K562 (cell line): ENCODE measurements around the gene CAMK1D. TPM values are rescaled to one million over a fixed set of nuclear protein-coding genes. Genes with fewer than 3 reads are reported as not detected.

Source experiments
- ATAC-seq: fragments of 200-7000 bp; cut with Tn5 transposase; 3 replicates; pipeline ENCODE4 v1.9.1; 2020; ENCODE audit warnings: moderate library complexity
- BruUV-seq: library from RNA; stranded (reverse); fragments of 400-500 nt; replicated peaks from 2 replicates; lab custom pipeline; 2021; lab: Mats Ljungman, UMichigan
- CTCF ChIA-PET: fragments of 300-600 bp; formaldehyde crosslinking; extraction: SDS; loops from one replicate; lab custom pipeline; 2021; ENCODE audit warnings: low intra/inter-chr PET ratio; lab: Yijun Ruan, JAX
- POLR2A ChIA-PET: fragments of 300-600, 350-650 bp; sonication (Branson Sonifier 250); formaldehyde crosslinking; extraction: SDS; loops from one replicate; lab custom pipeline; 2021; ENCODE audit warnings: antibody characterized with exemption, inconsistent platforms; lab: Yijun Ruan, JAX
- DNase-seq, 4 experiments: peaks; one replicate each; pipeline versions ENCODE4 v3.0.0 to v3.0.0-alpha.2; 2011 to 2018; ENCODE audit warnings: low spot score in 3 of 4, mixed read lengths in 3 of 4; ENCODE audit errors: extremely low read depth in 1 of 4
- FAIRE-seq: peaks from 2 replicates; lab custom pipeline; 2011; peaks lifted over from hg19 to GRCh38; lab: Jason Lieb, UNC
- H2AFZ ChIP-seq: 2 replicates; pipeline ENCODE4 v1.6.0; 2011; ENCODE audit warnings: low read depth, low read length, control low read depth, inconsistent platforms
- H3K27ac ChIP-seq: fragments of 200-600 bp; 3 replicates; pipeline ENCODE4 v1.8.0; 2011; ENCODE audit warnings: low read depth, mild to moderate bottlenecking, control low read depth, inconsistent platforms, low read length, moderate library complexity, mixed read lengths; ENCODE audit errors: extremely low read depth
- H3K27me3 ChIP-seq, 2 experiments: fragments of 300-600 bp in 1 of 2; 2 replicates in 1 of 2; 3 replicates in 1 of 2; pipeline versions ENCODE4 v1.6.0 to v1.8.0; 2011; ENCODE audit warnings: inconsistent platforms in 2 of 2, low read length in 2 of 2, mild to moderate bottlenecking in 1 of 2, mixed read lengths in 1 of 2, moderate library complexity in 1 of 2; ENCODE audit not compliant: control insufficient read depth in 2 of 2, insufficient read depth in 2 of 2
- H3K36me3 ChIP-seq: fragments of 300-600 bp; 3 replicates; pipeline ENCODE4 v1.8.0; 2011; ENCODE audit warnings: mild to moderate bottlenecking, low read length, inconsistent platforms; ENCODE audit not compliant: control insufficient read depth, insufficient read depth
- H3K4me1 ChIP-seq, 2 experiments: fragments of 200-600 bp in 1 of 2; replicated peaks in 1 of 2; 2 replicates in 1 of 2; 3 replicates in 1 of 2; pipeline versions ENCODE4 v1.5.1 to v1.8.0; 2011; ENCODE audit warnings: inconsistent platforms in 2 of 2, low read length in 2 of 2, mild to moderate bottlenecking in 1 of 2, mixed read lengths in 1 of 2, moderate library complexity in 1 of 2; ENCODE audit not compliant: control insufficient read depth in 2 of 2, insufficient read depth in 2 of 2
- H3K4me2 ChIP-seq: 2 replicates; pipeline ENCODE4 v1.6.1; 2011; ENCODE audit warnings: low read length, control low read depth, inconsistent platforms, mixed read lengths; ENCODE audit not compliant: insufficient read depth
- H3K4me3 ChIP-seq: fragments of 200-600 bp; sonication (generic), shearing (Covaris generic); 2 replicates; pipeline ENCODE4 v1.5.1; 2016; ENCODE audit warnings: control low read depth, inconsistent platforms
- H3K79me2 ChIP-seq: fragments of 200-600 bp; 3 replicates; pipeline ENCODE4 v1.8.0; 2011; ENCODE audit warnings: low read length, inconsistent platforms; ENCODE audit not compliant: control insufficient read depth, insufficient read depth
- H3K9ac ChIP-seq, 2 experiments: 2 replicates each; pipeline versions ENCODE4 v1.6.0 to v1.6.1; 2011; ENCODE audit warnings: low read depth in 2 of 2, low read length in 2 of 2, control low read depth in 1 of 2, inconsistent platforms in 1 of 2, mild to moderate bottlenecking in 1 of 2, mixed read lengths in 1 of 2; ENCODE audit not compliant: insufficient read depth in 1 of 2
- H3K9me1 ChIP-seq: one replicate; pipeline ENCODE4 v1.6.0; 2011; ENCODE audit warnings: inconsistent platforms, mild to moderate bottlenecking, low read length, moderate library complexity; ENCODE audit not compliant: control insufficient read depth, insufficient read depth
- H3K9me3 ChIP-seq: replicated peaks from 2 replicates; pipeline ENCODE4 v1.5.1; 2011; ENCODE audit warnings: low read depth, low read length, inconsistent platforms; ENCODE audit not compliant: control insufficient read depth, insufficient read depth
- H4K20me1 ChIP-seq: replicated peaks from 2 replicates; pipeline ENCODE4 v1.6.1; 2011; ENCODE audit warnings: low read length, inconsistent platforms, mixed read lengths; ENCODE audit not compliant: control insufficient read depth, insufficient read depth
- DIDO1 ChIP-seq: fragments of 450-650 bp; IDR thresholded peaks from 2 replicates; pipeline ENCODE4 v1.6.1; 2016; ENCODE audit warnings: low read depth, missing biosample characterization, missing genetic modification characterization
- HDAC2 ChIP-seq: fragments of 450-650 bp; IDR thresholded peaks from 2 replicates; pipeline ENCODE4 v1.6.1; 2016; ENCODE audit warnings: mild to moderate bottlenecking
- HOXB6 ChIP-seq: fragments of 250-450 bp; sonication (Bioruptor Pico); IDR thresholded peaks from 2 replicates; pipeline ENCODE4 v1.5.1; 2022; ENCODE audit warnings: mild to moderate bottlenecking, borderline replicate concordance
- NCOA6 ChIP-seq: fragments of 450-650 bp; IDR thresholded peaks from 2 replicates; pipeline ENCODE4 v1.6.1; 2017; ENCODE audit warnings: mild to moderate bottlenecking
- RAD51 ChIP-seq: fragments of 450-650 bp; IDR thresholded peaks from 2 replicates; pipeline ENCODE4 v1.7.1; 2016; ENCODE audit warnings: low read depth, mild to moderate bottlenecking, borderline replicate concordance
- RBFOX2 ChIP-seq: fragments of 200-400 bp; formaldehyde crosslinking; IDR thresholded peaks from 2 replicates; pipeline ENCODE4 v1.6.1; 2017; ENCODE audit warnings: low read depth, mild to moderate bottlenecking, low read length, moderate library complexity
- SIX5 ChIP-seq, 2 experiments: IDR thresholded peaks; 2 replicates each; pipeline ENCODE4 v1.6.1; 2011; ENCODE audit warnings: low read length in 2 of 2, borderline replicate concordance in 1 of 2, low read depth in 1 of 2, mild to moderate bottlenecking in 1 of 2, moderate library complexity in 1 of 2; ENCODE audit not compliant: insufficient read depth in 1 of 2
- TCF7 ChIP-seq: sonication (generic); IDR thresholded peaks from 2 replicates; pipeline ENCODE4 v1.6.1; 2016; ENCODE audit warnings: antibody characterized with exemption, borderline replicate concordance
- ZFP36 ChIP-seq: fragments of 150-350 bp; IDR thresholded peaks from 2 replicates; pipeline ENCODE4 v1.6.1; 2018; ENCODE audit warnings: low read length, low read depth; ENCODE audit not compliant: partially characterized antibody
- WGBS: fragments of 100-300 bp; shearing (Covaris generic); methylation state at CpG from one replicate; pipeline ENCODE4 v1.1.6; 2016; ENCODE audit warnings: low coverage, mixed read lengths; ENCODE audit not compliant: insufficient coverage; ENCODE audit errors: missing lambda C conversion rate; 5-methylcytosine and 5-hydroxymethylcytosine counted together
- in situ Hi-C: fragments of 300-500 bp; cut with MboI; formaldehyde crosslinking; loops from 4 replicates; pipeline ENCODE4 v1.15.0; 2018; ENCODE audit warnings: inconsistent platforms, mixed read lengths
- intact Hi-C: fragments of 100-400 bp; cut with micrococcal nuclease; formaldehyde crosslinking; loops from 2 replicates; pipeline ENCODE4 v1.14.2; 2022
- polyA plus RNA-seq, 8 experiments: library from polyadenylated mRNA; depleted of rRNA in 4 of 8; stranded (reverse) in 5 of 8; unstranded in 3 of 8; fragments of >200 nt; fragmentation: Nextera tagmentation in 2 of 8; fragmentation: Illumina TruSeq in 1 of 8; extraction: Ambion mirVana in 2 of 8; extraction: Trizol in 1 of 8; gene quantifications; 2 replicates each; pipeline versions ENCODE4 v1.2.1 to v1.2.3, GENCODE V29; 2011 to 2014; ENCODE audit warnings: inconsistent platforms in 1 of 8, missing spikeins in 1 of 8
- total RNA-seq, 7 experiments: library from RNA; depleted of rRNA in 6 of 7; stranded (reverse); fragments of >200 nt in 6 of 7; fragmentation: Illumina TruSeq in 2 of 7; extraction: Trizol in 2 of 7; gene quantifications; 2 replicates each; pipeline versions ENCODE4 v1.2.1 to v1.2.3, GENCODE V29; 2011 to 2021; ENCODE audit warnings: low replicate concordance in 1 of 7
- TF ChIP-seq, protein P1 (sequence below): sonication (generic); formaldehyde crosslinking; IDR thresholded peaks from 2 replicates; pipeline ENCODE4 v1.8.0; 2023; ENCODE audit warnings: mild to moderate bottlenecking, missing genetic modification reagents
- TF ChIP-seq, protein P2 (sequence below): fragments of 450-650 bp; IDR thresholded peaks from 2 replicates; pipeline ENCODE4 v1.6.1; 2017; ENCODE audit warnings: antibody characterized with exemption
- TF ChIP-seq, protein P3 (sequence below): fragments of 450-650 bp; formaldehyde crosslinking; IDR thresholded peaks from 2 replicates; pipeline ENCODE4 v1.4.0; 2020; ENCODE audit warnings: mild to moderate bottlenecking, moderate library complexity
- TF ChIP-seq, protein P4 (sequence below), 2 experiments: IDR thresholded peaks; 2 replicates each; pipeline ENCODE4 v1.6.1; 2011; ENCODE audit warnings: borderline replicate concordance in 1 of 2, control low read depth in 1 of 2, low read depth in 1 of 2, low read length in 1 of 2, mild to moderate bottlenecking in 1 of 2, mixed read lengths in 1 of 2, moderate library complexity in 1 of 2; ENCODE audit not compliant: insufficient read depth in 1 of 2, insufficient read length in 1 of 2, poor library complexity in 1 of 2, severe bottlenecking in 1 of 2; ENCODE audit errors: extremely low read depth in 1 of 2

Gene CAMK1D
- total and polyA plus RNA-seq, 9 of the 15 experiments (the other 6 are each of a cell fraction or from before 2014, with no cell fraction given) = 0.12 to 0.24 (median 0.20) TPM; not detected in 5

DNA sequence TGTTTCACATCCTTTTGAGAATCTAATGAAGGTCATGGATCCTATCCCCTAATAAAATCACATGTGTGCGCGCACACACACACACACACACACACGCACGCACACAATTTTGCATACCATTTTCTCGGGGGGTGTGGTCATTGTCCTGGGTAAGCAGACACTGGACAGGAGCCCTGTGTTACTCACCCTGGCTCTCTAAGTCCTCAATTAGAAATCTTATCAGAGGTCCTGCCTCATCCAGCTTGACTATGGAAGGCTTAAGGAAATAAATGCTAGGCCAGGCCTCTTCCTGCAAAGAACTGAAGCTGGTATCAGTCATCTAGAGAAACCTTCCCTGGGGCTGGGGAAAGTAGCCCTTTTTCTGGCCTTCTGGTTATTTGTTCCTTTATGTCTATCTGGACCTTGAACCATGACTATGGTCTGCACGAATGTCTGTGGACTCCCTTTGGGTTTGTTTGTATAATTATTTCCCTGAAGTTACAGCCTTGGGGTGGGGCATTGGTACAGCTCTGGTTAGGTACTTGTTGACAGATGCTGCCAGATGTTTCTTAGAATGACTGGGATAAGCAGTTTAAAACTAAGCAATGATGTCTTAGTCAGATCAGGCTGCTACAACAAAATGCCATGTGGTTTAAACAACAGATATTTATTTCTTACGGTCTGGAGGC, 443.7 kb downstream of the CAMK1D start:
- intact Hi-C loops = no loop called here
- Histone ChIP-seq H3K9me1 (peaks cover 2% of the 10 kb centered on the region), H2AFZ (no peak overlapping the region), H3K27ac (no peak overlapping the region), H4K20me1 (no peaks in the 10 kb centered on the region; the same call in 1 of the 2 replicates), H3K4me3 (no peak overlapping the region), H3K27me3 (peaks cover 9 to 20% of the 10 kb centered on the region in 2 experiments; a peak in 4 of 5 replicates), H3K79me2 (no peaks in the 10 kb centered on the region), H3K36me3 (no peaks in the 10 kb centered on the region), H3K9me3 (no peaks in the 10 kb centered on the region), H3K4me2 (no peak overlapping the region), H3K4me1 (no peaks in the 10 kb centered on the region), H3K9ac (no peak overlapping the region)
- FAIRE-seq (no peak), ATAC-seq (no peak), DNase-seq (no peak)
- in situ Hi-C loops = no loop called here
- BruUV-seq = no TSS peak
- TF ChIP-seq, protein P1, sequence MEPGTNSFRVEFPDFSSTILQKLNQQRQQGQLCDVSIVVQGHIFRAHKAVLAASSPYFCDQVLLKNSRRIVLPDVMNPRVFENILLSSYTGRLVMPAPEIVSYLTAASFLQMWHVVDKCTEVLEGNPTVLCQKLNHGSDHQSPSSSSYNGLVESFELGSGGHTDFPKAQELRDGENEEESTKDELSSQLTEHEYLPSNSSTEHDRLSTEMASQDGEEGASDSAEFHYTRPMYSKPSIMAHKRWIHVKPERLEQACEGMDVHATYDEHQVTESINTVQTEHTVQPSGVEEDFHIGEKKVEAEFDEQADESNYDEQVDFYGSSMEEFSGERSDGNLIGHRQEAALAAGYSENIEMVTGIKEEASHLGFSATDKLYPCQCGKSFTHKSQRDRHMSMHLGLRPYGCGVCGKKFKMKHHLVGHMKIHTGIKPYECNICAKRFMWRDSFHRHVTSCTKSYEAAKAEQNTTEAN = no peak
- TF ChIP-seq TCF7 = no peak
- no peak for TF ChIP-seq RBFOX2
- no peak for TF ChIP-seq HDAC2
- no peak for TF ChIP-seq ZFP36
- TF ChIP-seq, protein P2, sequence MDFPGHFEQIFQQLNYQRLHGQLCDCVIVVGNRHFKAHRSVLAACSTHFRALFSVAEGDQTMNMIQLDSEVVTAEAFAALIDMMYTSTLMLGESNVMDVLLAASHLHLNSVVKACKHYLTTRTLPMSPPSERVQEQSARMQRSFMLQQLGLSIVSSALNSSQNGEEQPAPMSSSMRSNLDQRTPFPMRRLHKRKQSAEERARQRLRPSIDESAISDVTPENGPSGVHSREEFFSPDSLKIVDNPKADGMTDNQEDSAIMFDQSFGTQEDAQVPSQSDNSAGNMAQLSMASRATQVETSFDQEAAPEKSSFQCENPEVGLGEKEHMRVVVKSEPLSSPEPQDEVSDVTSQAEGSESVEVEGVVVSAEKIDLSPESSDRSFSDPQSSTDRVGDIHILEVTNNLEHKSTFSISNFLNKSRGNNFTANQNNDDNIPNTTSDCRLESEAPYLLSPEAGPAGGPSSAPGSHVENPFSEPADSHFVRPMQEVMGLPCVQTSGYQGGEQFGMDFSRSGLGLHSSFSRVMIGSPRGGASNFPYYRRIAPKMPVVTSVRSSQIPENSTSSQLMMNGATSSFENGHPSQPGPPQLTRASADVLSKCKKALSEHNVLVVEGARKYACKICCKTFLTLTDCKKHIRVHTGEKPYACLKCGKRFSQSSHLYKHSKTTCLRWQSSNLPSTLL = no peak
- no peak for TF ChIP-seq DIDO1 (tag)
- TF ChIP-seq, protein P3, sequence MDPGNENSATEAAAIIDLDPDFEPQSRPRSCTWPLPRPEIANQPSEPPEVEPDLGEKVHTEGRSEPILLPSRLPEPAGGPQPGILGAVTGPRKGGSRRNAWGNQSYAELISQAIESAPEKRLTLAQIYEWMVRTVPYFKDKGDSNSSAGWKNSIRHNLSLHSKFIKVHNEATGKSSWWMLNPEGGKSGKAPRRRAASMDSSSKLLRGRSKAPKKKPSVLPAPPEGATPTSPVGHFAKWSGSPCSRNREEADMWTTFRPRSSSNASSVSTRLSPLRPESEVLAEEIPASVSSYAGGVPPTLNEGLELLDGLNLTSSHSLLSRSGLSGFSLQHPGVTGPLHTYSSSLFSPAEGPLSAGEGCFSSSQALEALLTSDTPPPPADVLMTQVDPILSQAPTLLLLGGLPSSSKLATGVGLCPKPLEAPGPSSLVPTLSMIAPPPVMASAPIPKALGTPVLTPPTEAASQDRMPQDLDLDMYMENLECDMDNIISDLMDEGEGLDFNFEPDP (CRISPR knock-in tag) = no peak
- TF ChIP-seq, protein P4, sequence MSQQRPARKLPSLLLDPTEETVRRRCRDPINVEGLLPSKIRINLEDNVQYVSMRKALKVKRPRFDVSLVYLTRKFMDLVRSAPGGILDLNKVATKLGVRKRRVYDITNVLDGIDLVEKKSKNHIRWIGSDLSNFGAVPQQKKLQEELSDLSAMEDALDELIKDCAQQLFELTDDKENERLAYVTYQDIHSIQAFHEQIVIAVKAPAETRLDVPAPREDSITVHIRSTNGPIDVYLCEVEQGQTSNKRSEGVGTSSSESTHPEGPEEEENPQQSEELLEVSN (IDR thresholded peaks at IDR 0.05; ENCODE audit: borderline replicate concordance in 1 of 2, extremely low read depth in 1 of 2, insufficient read depth in 1 of 2, insufficient read length in 1 of 2, low read depth in 1 of 2, low read length in 1 of 2, poor library complexity in 1 of 2, severe bottlenecking in 1 of 2) = no peak
- TF ChIP-seq NCOA6 = no peak
- TF ChIP-seq HOXB6 (CRISPR knock-in tag) = no peak
- TF ChIP-seq SIX5 (IDR thresholded peaks at IDR 0.05; ENCODE audit: borderline replicate concordance in 1 of 2, insufficient read depth in 1 of 2, low read depth in 1 of 2, low read length in 2 of 2) = no peak
- TF ChIP-seq RAD51 = no peak
- ChIA-PET CTCF (no interaction called here), POLR2A (interaction anchor here (0.7 kb wide), 1 partner anchor 1192 kb away, joined by 3 read pairs; no protein-coding TSS in a partner anchor)
- WGBS = 5% methylated on average over 7 of the region's 7 CpGs
